ENCODE results near the gene SPPL3.

- TF ChIP-seq CTCF (IDR thresholded peaks at IDR 0.05; ENCODE audit: insufficient read depth, low read length) = no peak
- no peak for TF ChIP-seq POLR2AphosphoS5 (IDR thresholded peaks at IDR 0.05; ENCODE audit: low read depth)
- TF ChIP-seq GABPA (IDR thresholded peaks at IDR 0.05; ENCODE audit: low read depth) = no peak
- TF ChIP-seq REST (IDR thresholded peaks at IDR 0.05; ENCODE audit: insufficient replicate concordance, low read depth) = no peak
Observed at GRCh38 chr12:120874547-120875245, 29.5 kb downstream of the SPPL3 start.

Measured in HL-60 (cell line).